NCI-H1417 treated with DMSO at 0.1 percent for 48 hours (cell line): Measurements from ENCODE around the gene CLCN6.
"Not testable (repeated sequence)": the region's sequence is repeated elsewhere in the genome, so short reads cannot be mapped to it uniquely, and the experiment has no call there.

Experiments used
- DNase-seq: peaks from one replicate; lab custom pipeline; 2025; lab: John Stamatoyannopoulos, UW

The CLCN6 gene

GRCh38 chr1:11795238-11795890, 10.6 kb upstream of the CLCN6 start:
- DNase-seq, result no peak

- no peak for DNase-seq
These were observed 9.8 kb upstream of the CLCN6 start for GRCh38 chr1:11796036-11796828.

DNA sequence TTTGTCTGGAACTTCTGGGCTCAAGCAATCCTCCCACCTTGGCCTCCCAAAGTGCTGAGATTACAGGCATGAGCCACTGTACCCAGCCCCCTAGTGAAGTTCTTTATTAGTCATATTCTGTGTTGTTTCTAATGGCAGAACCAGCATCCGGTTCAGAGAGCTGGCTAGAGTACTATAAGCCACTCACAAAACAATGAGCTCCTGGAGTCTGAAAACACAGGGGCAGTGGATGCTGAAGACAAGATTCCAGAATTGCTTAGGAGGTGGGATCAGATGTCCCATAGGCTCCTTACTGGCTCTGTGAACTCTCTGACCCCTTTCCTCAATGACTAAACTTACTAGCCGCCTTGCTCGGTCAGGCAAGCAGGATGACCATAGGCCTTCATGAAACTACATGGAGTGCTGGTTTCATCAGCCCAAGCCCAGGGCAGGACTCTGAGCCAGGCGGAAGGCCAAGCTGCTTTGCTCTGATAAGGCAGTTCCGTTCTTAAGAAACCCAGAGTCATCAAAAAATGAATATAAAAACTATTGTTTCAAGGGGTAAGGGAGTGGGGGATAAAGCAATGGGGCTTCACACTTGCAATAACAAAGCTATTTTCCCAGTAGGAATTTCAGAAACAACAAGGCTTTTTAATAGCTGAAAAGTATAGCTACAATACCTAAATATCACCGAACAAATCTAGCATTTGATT, 8.3 kb upstream of the CLCN6 start:
- no peak for DNase-seq

GRCh38 chr1:11799099-11799498, 6.9 kb upstream of the CLCN6 start:
- DNase-seq, result no peak

- no peak for DNase-seq
These were observed 6.1 kb upstream of the CLCN6 start for GRCh38 chr1:11799896-11800295.

DNA sequence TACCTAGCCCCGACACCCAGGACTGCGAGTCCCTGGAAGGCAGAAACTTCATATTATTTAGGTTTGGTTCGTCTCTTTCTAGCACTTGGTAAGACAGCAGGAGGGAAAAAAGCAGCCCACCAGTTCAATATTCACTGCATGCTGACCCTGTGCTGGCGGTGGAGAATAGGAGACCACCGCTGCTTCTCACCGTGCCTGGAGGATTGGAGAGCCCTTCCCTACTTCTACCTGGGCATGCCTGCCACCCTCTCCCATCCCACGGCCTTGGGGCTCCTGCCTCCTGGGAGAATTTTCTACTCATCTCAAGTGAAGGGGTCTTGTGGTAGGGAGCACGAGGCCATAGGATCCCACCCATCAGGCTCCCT, 5.6 kb upstream of the CLCN6 start:
- DNase-seq, result no peak

DNA sequence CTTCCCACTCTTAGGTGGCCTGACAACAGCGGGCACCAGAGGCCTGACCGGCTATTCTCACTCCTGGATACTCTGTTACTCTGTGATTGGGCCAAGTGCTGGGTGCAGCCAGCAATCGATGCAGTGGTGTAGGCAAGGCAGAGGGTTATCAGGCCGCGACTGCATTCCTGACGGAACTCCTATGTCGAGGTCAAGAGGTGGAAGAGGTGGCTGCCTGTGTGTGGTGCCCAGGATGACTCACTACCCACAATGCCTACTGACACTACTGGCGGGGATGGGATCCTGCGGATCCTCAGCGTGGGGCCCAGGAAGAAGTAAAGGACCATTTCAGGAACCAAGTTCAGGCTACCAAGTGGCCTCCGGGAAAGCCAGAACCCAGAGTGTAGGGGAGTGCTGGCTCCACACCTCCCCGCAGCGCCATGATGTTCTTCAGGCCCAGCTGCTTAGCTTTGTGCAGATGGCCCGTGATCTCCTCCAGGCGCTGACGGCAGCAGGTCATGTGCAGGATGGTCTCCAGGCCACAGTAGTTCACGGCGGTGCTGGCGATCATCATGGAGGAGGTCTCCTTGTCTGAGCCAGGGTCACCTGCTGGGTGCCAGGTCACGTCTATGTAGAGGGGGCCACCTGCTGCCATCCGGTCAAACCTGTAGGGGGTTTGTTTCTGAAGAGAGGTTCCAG, 5.1 kb upstream of the CLCN6 start:
- DNase-seq, result no peak

- no peak for DNase-seq
These were observed 3.4 kb upstream of the CLCN6 start for GRCh38 chr1:11802616-11802972.

GRCh38 chr1:11802973-11803885, 2.8 kb upstream of the CLCN6 start:
- DNase-seq, result no peak

DNA sequence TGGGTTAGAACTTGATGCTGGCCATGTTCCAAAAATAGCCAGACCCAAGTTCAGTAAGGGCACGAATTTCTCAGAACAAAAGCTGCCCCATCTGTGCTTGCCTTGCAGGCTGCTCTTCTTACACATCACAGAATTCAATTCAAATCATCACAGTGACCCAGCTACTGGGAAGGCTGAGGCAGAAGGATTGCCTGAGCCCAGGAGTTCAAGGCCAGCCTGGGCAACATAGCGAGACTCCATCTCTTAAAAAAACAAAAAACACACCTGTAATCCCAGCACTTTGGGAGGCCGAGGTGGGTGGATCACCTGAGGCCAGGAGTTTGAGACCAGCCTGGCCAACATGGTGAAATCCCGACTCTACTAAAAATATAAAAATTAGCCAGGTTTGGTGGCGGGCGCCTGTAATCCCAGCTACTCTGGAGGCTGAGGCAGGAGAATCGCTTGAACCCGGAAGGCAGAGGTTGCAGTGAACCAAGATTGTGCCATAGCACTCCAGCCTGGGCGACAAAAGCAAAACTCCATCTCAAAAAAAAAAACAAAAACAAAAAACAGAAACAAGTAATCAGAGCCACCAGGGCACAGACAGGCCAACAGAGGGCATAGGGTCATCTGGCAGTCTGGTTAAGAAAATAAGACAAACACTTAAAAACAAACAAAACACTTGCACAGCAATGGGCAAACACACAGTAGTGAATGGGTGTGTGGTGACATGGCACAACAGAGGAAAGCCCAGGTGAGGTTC, 1.9 kb upstream of the CLCN6 start:
- not testable (repeated sequence) for DNase-seq

DNA sequence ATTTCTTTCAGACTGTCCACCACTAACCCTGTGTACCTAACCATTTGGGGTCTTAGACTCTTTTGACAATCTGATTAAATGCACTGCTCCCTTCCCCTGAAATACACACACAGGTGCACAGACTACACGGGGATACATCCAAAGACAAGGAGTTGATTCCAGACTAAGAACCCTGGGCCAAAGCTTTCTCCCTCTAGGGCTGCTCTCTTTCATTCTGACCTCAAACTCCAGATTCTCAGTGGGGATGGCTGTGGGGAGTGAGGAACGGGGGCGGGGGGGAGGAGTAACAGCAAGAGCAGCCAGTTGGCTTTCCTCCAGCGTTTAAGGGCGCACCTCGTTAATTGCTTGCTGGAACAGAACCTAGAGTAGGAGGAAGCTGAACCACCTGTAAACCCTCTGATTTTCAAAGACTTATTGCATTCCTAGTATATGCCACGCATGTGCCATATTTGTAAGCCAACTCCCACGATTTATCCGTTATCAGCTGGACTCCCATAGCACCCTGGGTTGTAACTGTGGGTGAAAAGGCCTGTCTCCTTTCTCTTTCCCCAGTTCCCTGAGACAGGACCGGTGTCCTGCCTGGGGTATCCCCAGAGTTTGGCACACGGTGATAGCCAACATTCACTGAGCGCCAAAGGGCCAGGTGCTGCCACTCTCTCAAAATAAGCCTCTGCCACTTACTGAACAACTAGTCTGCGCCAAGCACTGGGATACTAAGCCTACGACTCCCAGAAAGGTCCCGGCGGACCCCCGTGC, 1.1 kb upstream of the CLCN6 start:
- no peak for DNase-seq

DNA sequence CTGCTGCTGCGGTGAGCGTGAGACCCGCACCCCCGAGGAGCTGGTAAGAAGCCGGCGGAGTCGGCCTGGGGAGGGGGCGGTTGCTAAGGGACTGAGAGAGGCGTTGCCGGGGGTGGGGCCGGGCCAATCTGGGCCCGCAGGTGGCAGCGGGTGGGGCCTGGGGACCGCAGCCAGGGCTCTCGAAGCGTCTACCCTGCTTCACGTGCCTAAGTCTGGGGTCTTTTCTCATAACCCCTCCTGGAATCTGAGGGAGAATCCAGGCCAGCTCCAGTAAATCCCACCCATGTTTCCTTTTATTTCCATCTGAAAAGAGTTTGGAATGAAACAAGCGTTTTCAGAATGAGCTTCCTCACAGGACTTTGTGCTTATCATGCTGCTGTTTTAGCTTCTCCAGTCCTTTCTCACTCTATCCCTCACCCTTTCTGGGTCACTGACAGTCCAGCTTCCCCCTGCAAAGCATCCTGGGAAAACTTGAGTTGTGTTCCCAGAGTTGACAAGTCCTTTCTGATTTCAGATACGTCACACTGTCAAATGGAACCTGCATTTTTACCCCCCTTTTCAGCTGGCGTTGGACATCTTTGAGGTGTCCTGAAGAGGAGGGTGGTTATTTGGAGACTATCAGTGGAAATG, 431 bp downstream of the CLCN6 start:
- DNase-seq, result no peak

- no peak for DNase-seq
These were observed 1.1 kb downstream of the CLCN6 start for GRCh38 chr1:11807133-11807532.

DNA sequence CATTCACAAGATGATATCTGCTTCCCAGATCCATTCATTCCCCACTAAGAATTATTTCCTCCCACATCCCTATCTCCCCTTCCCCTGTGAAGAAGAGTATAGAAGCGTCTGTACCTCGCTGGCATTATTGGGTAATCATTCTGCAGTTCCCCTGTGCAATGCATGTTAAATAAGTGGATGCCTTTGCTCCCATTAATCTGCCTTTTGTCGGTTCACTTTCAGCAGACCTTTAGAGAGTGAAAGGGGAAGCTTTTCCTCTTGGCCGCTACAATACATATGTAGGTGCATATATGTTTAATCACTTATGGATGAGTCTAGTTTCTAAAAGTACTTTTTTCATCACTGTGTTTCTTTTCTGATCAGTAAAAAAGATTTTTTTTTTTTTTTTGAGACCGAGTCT, 7.0 kb downstream of the CLCN6 start:
- no peak for DNase-seq

- DNase-seq, result no peak
These were observed 11.2 kb downstream of the CLCN6 start for GRCh38 chr1:11817192-11817591.

DNA sequence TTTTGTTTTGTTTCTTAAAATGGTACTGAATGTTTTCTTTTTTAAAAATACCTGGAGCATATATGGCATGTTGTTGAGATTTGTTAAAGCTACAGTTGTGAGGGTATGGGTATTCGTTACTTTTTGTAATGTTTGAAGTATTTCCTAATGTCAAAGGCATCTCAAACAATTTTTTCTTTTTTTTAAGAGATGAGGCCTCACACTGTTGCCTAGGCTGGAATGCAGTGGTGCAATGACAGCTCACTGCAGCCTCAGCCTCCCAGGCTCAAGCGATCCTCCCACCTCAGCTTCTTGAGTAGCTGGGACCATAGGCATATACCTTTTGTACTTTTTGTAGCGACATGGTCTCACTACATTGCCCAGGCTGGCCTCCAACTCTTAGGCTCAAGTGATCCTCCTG, 16.1 kb downstream of the CLCN6 start:
- DNase-seq, result no peak

- no peak for DNase-seq
These were observed 17.6 kb downstream of the CLCN6 start for GRCh38 chr1:11823366-11824137.

DNA sequence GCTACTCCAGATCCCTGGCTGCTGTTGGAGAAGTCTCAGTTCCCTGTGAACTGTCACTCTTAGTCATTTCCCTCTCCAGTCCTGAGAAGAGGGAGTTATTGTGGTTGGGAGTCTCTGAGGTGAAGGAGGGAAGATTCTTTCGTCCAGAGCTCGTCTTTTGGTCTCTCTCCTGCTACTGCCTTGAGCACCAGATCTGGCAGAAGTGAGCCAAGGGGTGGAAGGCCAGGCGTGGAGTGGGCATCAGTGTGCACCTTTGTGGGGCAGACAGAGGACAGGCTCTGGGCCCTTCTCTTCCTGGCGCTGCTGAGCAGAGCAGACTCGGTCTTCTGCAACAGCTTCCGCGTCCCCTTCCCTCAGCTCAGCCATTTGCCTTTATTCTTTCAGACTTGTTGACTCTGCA, 19.1 kb downstream of the CLCN6 start:
- no peak for DNase-seq

- DNase-seq, result no peak
These were observed 21.0 kb downstream of the CLCN6 start for GRCh38 chr1:11826946-11827345.
